GM12801 (cell line): ENCODE measurements around the gene SLC7A10.

ENCODE experiments used
- TF ChIP-seq, protein P1 (sequence below): IDR thresholded peaks from one replicate; pipeline ENCODE4 v1.5.1; 2011; ENCODE audit warnings: control low read depth; ENCODE audit not compliant: insufficient read length; ENCODE audit errors: extremely low read depth

SLC7A10 gene

DNA sequence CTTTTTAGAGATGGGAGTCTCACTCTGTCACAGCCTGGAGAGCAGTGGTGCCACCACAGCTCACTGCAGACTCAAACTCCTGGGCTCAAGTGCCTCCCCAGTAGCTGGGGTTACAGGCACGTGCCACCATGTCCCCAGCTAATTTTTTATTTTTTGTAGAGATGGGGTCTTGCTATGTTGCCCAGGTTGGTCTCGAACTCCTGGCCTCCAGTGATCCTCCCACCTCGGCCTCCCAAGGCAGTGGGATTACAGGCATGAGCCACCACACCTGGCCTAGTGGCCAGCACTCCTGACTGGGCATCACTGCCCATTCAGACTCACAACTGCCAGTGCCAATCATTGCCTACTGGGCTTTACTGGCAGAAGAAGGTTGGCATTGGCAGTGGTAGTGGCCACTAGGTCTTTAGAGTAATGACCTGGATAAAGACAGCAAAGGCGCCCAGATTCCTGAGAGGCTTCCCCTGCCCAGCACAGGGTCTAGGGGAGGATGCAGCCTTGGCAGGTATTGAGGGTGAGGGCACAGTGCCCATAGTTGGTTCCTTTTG lies 26.8 kb upstream of the SLC7A10 start:
- TF ChIP-seq, protein P1, sequence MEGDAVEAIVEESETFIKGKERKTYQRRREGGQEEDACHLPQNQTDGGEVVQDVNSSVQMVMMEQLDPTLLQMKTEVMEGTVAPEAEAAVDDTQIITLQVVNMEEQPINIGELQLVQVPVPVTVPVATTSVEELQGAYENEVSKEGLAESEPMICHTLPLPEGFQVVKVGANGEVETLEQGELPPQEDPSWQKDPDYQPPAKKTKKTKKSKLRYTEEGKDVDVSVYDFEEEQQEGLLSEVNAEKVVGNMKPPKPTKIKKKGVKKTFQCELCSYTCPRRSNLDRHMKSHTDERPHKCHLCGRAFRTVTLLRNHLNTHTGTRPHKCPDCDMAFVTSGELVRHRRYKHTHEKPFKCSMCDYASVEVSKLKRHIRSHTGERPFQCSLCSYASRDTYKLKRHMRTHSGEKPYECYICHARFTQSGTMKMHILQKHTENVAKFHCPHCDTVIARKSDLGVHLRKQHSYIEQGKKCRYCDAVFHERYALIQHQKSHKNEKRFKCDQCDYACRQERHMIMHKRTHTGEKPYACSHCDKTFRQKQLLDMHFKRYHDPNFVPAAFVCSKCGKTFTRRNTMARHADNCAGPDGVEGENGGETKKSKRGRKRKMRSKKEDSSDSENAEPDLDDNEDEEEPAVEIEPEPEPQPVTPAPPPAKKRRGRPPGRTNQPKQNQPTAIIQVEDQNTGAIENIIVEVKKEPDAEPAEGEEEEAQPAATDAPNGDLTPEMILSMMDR: no peak

DNA sequence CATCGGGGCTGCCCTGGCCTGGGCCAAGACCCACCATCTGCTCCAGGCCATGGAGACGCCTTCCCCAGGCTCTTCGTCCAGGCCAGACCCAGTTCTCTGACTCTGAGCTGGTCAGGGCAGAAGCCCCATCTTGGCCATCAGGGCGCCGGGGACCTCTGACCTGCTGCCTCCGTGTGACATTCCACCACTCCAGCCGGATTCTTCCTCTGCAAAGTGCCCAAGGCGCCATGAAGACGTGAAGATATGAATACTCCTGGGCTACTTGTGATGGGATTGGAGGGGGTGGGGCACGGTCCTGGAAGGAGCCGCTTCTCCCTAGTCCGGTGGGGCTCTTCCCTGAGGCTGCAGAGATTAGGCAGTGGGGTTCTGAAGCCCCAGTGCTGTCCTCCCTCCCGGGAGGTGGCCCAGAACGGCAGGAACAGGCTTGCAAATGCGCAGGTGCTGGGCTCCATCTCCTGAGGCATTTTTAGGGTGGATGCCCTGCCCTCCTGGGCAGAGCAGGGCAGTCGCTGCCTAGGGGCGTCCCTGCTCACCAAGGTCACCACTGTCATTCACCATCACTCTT lies 26.0 kb upstream of the SLC7A10 start:
- TF ChIP-seq, protein P1: no peak

DNA sequence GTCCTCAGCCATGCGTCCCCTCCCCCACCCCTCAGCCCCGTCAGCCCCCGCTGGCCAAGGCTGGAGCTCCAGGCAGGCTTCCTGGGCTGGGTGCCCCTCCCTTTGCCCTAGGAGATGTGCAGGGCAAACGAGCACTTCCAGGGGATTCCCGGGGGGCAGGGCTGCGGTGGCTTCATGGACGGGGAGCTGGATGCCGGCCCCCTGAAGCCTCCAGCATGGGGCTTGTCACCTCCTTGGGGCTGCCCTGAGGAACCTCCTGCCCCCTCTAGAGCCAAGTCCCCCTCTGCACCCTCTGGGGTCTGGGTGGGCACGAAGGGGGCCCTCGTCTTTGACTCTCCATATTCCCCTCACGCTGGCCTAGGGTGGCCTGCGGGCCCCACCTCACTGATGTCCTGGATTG lies 25.4 kb upstream of the SLC7A10 start:
- TF ChIP-seq, protein P1: no peak

DNA sequence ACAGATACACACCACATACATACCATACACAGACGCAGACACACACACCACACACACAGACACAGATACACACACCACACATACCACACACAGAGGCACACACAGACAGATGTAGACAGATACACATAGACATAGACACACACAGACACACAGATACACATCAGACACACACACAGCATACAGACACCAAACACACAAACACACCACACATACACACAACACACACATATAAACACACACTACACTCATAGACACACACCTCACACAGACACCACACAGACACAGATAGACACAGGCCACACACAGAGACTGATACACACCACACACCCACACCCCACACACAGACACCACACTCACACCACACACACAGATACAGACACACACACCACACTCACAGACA lies 24.9 kb upstream of the SLC7A10 start:
- TF ChIP-seq, protein P1: no peak

DNA sequence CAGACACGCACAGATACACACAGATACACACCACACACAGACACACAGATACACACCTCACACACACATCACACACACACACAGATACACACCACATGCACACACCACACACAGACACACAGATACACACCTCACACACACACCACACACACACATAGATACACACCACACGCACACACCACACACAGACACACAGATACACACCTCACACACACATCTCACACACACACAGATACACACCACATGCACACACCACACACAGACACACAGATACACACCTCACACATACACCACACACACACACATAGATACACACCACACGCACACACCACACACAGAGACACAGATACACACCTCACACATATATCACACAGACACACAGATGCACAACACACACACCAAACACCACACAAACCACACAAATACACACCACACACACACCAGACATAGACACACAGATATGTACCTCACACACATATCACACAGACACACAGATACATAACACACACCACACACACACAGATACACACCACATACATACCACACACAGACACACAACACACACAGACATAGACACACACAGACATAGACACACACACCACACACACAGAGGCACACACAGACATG lies 24.2 kb upstream of the SLC7A10 start:
- TF ChIP-seq, protein P1: no peak

DNA sequence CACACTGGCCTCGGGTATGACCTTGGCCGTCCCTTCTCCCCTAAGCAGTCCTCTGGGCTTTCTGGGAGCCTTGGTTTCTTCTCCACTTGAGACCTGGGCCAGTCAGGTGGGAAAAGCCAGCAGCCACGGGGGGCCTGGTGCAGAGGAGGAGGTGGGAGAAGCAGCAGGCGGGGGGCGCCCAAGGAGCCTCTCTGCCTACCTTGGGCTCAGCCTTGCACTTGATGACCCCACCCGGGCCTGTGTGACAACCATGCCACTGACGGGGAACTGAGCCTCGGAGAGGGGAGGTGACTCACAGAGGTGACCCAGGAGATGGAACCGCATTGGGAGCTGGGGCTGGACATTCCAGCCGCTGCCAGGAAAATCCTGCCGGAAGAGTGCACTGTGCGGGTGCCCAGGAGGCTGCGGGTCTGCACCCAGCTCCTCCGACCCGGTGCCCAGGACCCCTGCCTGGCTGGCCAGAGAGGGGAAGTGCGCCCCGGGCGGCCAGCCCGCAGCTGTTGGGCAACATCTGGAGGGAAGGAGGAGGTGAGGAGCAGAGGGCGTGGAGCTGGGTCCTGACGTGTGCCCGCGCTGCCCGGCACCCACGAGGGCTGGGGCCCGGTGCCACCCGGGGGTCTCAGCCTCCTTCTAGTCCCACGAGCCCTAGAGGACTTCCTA lies 23.4 kb upstream of the SLC7A10 start:
- TF ChIP-seq, protein P1: no peak

DNA sequence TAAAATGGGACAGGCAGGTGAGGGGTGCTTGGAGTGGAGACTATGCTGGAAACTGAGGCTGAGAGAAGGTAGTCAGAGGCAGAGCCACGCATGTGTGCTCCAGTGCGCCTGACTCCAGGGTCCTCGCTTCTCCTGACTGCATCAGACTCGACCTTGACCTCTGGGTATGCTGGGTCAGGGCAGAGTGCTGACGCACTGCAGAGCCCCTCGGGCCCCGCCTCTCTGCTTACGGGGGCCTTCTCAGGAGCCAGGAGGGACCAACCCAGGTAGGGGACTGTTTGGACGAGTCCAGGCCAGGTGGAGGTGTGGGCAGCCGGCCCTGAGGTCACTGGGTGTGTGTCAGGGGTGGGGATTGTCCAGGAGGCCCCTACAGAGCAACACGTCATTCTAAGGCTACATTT lies 22.9 kb upstream of the SLC7A10 start:
- TF ChIP-seq, protein P1: no peak
